Stomach (tissue), 4 donors: ENCODE measurements around the gene NAT9.

Experiments
- CTCF ChIP-seq, 7 experiments: fragments of 450-650 bp in 4 of 7; fragments of 200-600 bp in 3 of 7; sonication (generic) in 3 of 7; IDR thresholded peaks; one replicate each; pipeline ENCODE4 v1.5.1; 2016 to 2019; ENCODE audit warnings: antibody characterized with exemption in 7 of 7, control low read depth in 2 of 7, mild to moderate bottlenecking in 1 of 7
- EP300 ChIP-seq: sonication (generic); formaldehyde crosslinking; IDR thresholded peaks from one replicate; pipeline ENCODE4 v1.6.1; 2017; ENCODE audit warnings: antibody characterized with exemption
- POLR2A ChIP-seq, 4 donors: fragments of 450-650 bp; IDR thresholded peaks; one replicate each; pipeline ENCODE4 v1.6.1; 2016; ENCODE audit warnings: antibody characterized with exemption in 4 of 4, control low read depth in 2 of 4, mild to moderate bottlenecking in 1 of 4, moderate library complexity in 1 of 4
- POLR2AphosphoS5 ChIP-seq, 3 donors: sonication (generic); formaldehyde crosslinking; IDR thresholded peaks; one replicate each; pipeline ENCODE4 v1.6.1; 2016; ENCODE audit warnings: antibody characterized with exemption in 3 of 3

DNA sequence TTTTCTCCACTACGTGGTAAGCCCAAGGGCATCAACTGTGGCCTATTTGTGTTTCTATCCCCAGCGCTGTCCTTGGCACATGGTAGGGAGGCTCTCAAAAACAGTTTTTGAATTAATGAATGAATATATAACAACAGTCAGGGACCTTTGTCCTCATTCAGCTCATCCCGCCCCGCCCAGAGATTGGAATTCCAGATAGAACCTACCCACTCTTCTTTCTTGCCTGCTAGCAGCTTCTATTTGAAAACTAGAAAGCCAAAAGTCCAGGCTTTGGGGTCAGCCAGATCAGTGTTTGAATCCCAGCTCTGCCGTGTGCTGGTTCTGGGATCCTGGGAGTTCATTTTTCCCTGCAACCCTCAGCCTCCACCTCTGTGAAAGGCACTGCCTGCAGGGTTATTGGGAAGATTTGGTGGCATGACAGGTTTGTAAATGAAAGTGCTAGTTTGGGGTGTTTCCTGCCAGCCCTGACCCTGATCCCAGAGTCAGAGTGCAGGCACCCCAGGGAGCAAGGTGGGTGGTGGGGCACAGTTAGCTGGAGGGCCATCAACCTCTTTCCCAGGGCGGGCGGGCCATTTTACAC is 23.2 kb downstream of the NAT9 start:
- TF ChIP-seq CTCF (IDR thresholded peaks at IDR 0.05) (no peak), POLR2A (IDR thresholded peaks at IDR 0.05) (no peak), POLR2AphosphoS5 (IDR thresholded peaks at IDR 0.05) (no peak), EP300 (no peak)
